Neural crest cell (in vitro differentiated cells): ENCODE measurements around the gene SLC38A10. TPM values are rescaled to one million over a fixed set of nuclear protein-coding genes. Genes with fewer than 3 reads are reported as not detected.
"Not testable (repeated sequence)": the region's sequence is repeated elsewhere in the genome, so short reads cannot be mapped to it uniquely, and the experiment has no call there.

ENCODE experiments used
- DNase-seq: peaks from one replicate; pipeline ENCODE4 v3.0.0; 2021; ENCODE audit warnings: low read depth, mixed read lengths, low spot score
- H3K27ac Mint-ChIP-seq: one replicate; pipeline ENCODE4 v1.8.0; 2021; ENCODE audit warnings: mild to moderate bottlenecking, mixed read lengths; ENCODE audit not compliant: unreplicated experiment
- H3K27me3 Mint-ChIP-seq: 2 replicates; pipeline ENCODE4 v1.8.0; 2021; ENCODE audit warnings: low read depth, mild to moderate bottlenecking, mixed read lengths
- H3K36me3 Mint-ChIP-seq: 2 replicates; pipeline ENCODE4 v1.8.0; 2021; ENCODE audit warnings: low read depth, mild to moderate bottlenecking, mixed read lengths
- H3K4me1 Mint-ChIP-seq: 2 replicates; pipeline ENCODE4 v1.8.0; 2021; ENCODE audit warnings: mixed read lengths
- H3K4me3 Mint-ChIP-seq: one replicate; pipeline ENCODE4 v1.8.0; 2021; ENCODE audit warnings: mild to moderate bottlenecking, mixed read lengths
- H3K9me3 Mint-ChIP-seq: 2 replicates; pipeline ENCODE4 v1.8.0; 2021; ENCODE audit warnings: mixed read lengths
- total RNA-seq: library from RNA; stranded (reverse); gene quantifications from 2 replicates; pipeline ENCODE4 v1.2.1, GENCODE V29; 2021
- TF ChIP-seq, protein P1 (sequence below): fragments of 200-600 bp; sonication (generic); conservative IDR thresholded peaks from 2 replicates; pipeline ENCODE4 v1.5.0; 2021; ENCODE audit warnings: antibody characterized with exemption, mild to moderate bottlenecking

SLC38A10 gene
- total RNA-seq, 1 donor from 2014 or later, result 63.3 TPM

DNA sequence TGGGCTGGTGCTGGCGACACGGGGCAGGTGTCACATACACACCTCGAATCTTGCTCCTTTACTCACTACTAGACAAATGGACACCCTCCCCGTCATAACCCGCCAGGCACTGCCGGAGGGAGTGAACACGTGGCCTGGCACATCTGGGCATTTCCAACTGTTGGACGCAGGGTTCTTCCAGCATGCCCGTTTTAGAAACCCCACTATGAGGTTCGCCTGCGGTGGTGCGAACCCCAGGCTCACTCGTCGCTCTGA, 65.5 kb downstream of the SLC38A10 start:
- H3K27ac Mint-ChIP-seq, result no peak overlapping the region
- H3K4me1 Mint-ChIP-seq, result no peaks in the 10 kb centered on the region
- no peaks in the 10 kb centered on the region for H3K27me3 Mint-ChIP-seq
- H3K9me3 Mint-ChIP-seq, result no peaks in the 10 kb centered on the region
- H3K4me3 Mint-ChIP-seq, result no peak overlapping the region
- H3K36me3 Mint-ChIP-seq, result peaks cover 12% of the 10 kb centered on the region
- DNase-seq, result no peak
- TF ChIP-seq, protein P1, sequence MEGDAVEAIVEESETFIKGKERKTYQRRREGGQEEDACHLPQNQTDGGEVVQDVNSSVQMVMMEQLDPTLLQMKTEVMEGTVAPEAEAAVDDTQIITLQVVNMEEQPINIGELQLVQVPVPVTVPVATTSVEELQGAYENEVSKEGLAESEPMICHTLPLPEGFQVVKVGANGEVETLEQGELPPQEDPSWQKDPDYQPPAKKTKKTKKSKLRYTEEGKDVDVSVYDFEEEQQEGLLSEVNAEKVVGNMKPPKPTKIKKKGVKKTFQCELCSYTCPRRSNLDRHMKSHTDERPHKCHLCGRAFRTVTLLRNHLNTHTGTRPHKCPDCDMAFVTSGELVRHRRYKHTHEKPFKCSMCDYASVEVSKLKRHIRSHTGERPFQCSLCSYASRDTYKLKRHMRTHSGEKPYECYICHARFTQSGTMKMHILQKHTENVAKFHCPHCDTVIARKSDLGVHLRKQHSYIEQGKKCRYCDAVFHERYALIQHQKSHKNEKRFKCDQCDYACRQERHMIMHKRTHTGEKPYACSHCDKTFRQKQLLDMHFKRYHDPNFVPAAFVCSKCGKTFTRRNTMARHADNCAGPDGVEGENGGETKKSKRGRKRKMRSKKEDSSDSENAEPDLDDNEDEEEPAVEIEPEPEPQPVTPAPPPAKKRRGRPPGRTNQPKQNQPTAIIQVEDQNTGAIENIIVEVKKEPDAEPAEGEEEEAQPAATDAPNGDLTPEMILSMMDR, result no peak

DNA sequence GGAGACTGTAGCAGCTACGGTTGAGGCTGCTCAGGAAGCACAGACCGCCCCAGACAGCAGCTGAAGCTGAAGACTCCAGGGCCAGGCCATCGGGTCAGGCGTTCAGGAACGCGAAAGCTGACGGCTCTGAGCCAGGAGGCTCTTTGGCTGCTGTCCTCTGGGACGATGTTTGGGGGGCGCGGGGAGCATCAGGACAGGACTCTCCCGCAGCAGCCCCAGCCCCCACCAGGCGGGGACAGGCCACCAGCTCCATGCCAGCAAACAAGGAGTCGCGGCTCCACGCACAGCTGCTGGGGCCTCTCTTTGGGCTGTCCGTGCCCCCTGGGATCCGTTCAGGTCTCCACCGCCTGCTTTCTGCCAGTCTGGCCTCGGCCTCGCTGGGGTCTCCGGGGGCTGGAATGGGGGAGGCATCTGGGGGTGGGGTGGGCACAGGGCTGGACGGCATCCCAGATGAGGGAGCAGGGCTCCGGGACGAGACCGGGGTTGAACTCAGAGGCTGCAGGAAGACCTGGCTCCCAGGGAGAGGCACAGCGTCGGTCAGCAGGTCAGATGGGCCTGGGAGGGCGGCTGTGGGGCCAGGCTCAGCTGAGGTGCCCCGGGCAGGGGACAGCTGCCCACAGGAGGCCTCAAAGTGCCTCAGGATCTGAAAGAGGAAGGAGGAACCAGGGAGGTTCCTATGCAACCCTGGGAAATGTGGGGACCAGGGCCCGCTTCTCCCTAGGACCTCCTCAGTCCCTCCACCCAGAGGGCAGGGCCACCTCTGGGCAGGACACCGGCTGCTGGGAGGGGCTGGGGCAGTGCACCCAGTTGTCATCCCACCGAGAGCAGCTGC, 66.1 kb downstream of the SLC38A10 start:
- Mint-ChIP-seq H3K4me1 (peaks cover under 1% of the 10 kb centered on the region), H3K4me3 (no peak overlapping the region), H3K9me3 (no peaks in the 10 kb centered on the region), H3K27me3 (no peaks in the 10 kb centered on the region), H3K36me3 (peaks cover 12% of the 10 kb centered on the region), H3K27ac (no peak overlapping the region)
- TF ChIP-seq, protein P1, result no peak
- DNase-seq, result no peak

DNA sequence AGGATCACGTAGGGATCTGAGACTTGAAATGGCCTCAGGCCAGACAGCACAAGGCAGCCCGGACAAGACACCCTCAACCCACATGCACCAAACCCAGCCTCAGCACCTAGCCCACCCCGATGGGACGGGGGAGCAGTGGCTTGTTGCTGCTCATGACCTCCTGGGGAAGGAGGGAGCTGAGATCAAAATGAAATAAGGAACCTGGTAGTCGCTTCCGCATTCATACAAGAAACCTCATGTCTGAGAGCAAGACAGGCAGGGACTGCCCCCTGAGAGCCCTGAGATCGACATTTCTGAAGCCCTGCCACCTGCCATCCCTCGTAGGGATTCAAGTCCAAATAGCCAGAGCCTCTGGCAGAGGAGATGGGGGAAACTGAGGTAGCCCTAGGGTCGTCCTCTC, 66.7 kb downstream of the SLC38A10 start:
- Mint-ChIP-seq H3K27ac (no peak overlapping the region), H3K36me3 (peaks cover 12% of the 10 kb centered on the region), H3K9me3 (no peaks in the 10 kb centered on the region), H3K27me3 (peaks cover 2% of the 10 kb centered on the region), H3K4me3 (no peak overlapping the region), H3K4me1 (peaks cover 7% of the 10 kb centered on the region)
- no peak for DNase-seq
- TF ChIP-seq, protein P1, result no peak

DNA sequence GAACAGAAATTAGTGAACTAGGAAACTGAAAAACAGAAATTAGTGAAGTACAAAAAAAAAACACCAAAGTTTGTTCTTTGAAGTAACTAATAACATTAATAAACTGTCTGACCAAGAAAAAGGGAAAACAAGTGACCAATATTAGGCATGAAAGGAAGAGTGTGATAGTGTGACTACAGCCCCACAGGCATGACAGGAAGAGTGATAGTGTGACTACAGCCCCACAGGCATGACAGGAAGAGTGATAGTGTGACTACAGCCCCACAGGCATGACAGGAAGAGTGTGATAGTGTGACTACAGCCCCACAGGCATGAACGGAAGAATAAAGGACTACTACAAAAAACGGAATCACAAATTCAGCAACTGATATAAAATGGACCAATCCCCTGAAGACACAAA, 67.5 kb downstream of the SLC38A10 start:
- not testable (repeated sequence) for H3K4me1 Mint-ChIP-seq, DNase-seq, H3K9me3 Mint-ChIP-seq, H3K27me3 Mint-ChIP-seq, H3K27ac Mint-ChIP-seq, H3K4me3 Mint-ChIP-seq
- peaks cover 12% of the 10 kb centered on the region for H3K36me3 Mint-ChIP-seq

DNA sequence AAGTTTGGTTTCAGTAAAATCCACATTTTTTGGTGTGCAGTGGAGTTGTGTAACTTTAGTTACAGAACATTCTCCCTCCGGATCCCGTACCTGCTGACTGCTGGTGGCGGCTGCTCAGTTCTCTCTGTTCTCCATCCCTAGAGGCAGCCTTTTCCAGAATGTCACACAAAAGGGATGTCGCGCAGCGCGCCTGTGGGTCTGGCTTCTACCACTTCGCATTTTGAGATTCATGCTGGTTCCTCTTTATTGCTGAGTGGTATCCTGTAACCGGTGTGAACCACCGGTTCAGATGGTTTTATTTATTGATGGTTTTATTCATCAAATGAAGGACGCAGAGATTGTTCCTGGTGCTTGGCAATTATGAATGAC, 71.4 kb downstream of the SLC38A10 start:
- Mint-ChIP-seq H3K9me3 (no peaks in the 10 kb centered on the region), H3K4me3 (peak overlapping the region; percentile 86), H3K4me1 (peaks cover 18% of the 10 kb centered on the region), H3K36me3 (peaks cover 2% of the 10 kb centered on the region), H3K27me3 (peaks cover 2% of the 10 kb centered on the region), H3K27ac (no peak overlapping the region)
- TF ChIP-seq, protein P1, result no peak
- DNase-seq, result no peak

DNA sequence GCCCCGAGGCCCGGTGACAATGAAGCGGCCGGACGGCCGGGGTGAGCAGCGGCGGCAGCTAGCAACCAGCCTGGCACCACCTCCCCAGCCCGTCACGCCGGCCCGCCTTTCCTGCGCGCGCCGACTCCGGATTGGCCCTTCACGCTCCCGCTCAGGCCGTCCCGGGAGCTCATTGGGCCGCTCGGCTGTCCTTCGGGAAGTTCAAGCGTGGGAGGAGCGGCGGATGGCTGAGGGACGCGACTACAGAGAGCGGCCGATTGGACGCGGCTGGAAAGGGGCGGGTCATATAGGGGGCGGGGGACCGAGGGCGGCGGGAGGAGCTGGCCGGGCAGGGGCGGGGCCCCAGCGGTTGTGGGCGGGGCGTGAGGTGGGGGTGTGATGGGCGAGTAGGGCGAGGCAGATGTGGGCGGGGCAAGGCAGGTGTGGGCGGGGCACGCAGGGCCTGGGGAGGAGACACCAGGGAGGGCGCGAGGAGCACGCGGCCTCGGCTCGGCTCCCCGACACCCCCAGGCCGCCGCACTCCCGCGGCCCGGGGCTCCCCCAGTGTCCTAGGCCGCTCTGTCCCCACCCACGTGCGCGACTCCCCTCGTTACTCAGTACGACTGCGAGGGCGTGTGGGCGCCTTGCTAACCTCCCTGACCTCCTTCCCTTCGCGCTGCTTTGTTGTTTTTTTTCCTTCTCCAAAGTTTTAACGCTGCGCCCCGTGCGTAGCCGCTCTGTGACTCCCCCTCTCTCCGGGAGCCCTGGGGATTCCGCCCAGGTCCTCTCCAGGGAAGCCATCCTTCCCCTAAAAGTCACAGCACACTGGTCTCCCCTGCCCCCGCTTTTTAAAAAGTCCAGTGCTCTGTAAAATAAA, 72.0 kb downstream of the SLC38A10 start, which contains the start of gene CEP131:
CEP131 (minus strand) TSS at position 60 of the 856 bp plus-strand sequence. CDS start 2,909 bp downstream, outside the sequence.
- H3K4me1 Mint-ChIP-seq, result peaks cover 18% of the 10 kb centered on the region
- TF ChIP-seq, protein P1, result no peak
- DNase-seq, result peak; percentile 99
- H3K27me3 Mint-ChIP-seq, result peaks cover 2% of the 10 kb centered on the region
- no peak within 1 kb of the TSS for H3K27ac Mint-ChIP-seq
- no peaks in the 10 kb centered on the region for H3K9me3 Mint-ChIP-seq
- H3K4me3 Mint-ChIP-seq, result peak within 1 kb of the TSS; percentile 88
- peaks cover 2% of the 10 kb centered on the region for H3K36me3 Mint-ChIP-seq
